Activated CD4-positive, alpha-beta T cell treated with anti-CD3 and anti-CD28 coated beads, Interleukin-2, amount 50 U/mL, for 1 hour (primary cell): ENCODE measurements around the gene REEP6.
A peak's percentile ranks its signal among the peaks of the same experiment; 100 is the strongest.

Source experiments
- DNase-seq: peaks from one replicate; pipeline ENCODE4 v3.0.0-alpha.2; 2020

REEP6 gene

GRCh38 chr19:1457031-1457739 lies 33.8 kb upstream of the REEP6 start:
- no peak for DNase-seq

GRCh38 chr19:1457892-1458291 lies 33.1 kb upstream of the REEP6 start:
- DNase-seq, result no peak

- no peak for DNase-seq
Observed at GRCh38 chr19:1459479-1459878, 31.5 kb upstream of the REEP6 start.

- no peak for DNase-seq
Observed at GRCh38 chr19:1460033-1460995, 30.7 kb upstream of the REEP6 start.

- DNase-seq, result no peak
Observed at GRCh38 chr19:1461862-1462261, 29.1 kb upstream of the REEP6 start.

GRCh38 chr19:1465191-1466016 lies 25.6 kb upstream of the REEP6 start:
- peak; percentile 39 for DNase-seq

- DNase-seq, result no peak
Observed at GRCh38 chr19:1466018-1466460, 24.9 kb upstream of the REEP6 start.

GRCh38 chr19:1466461-1467214 lies 24.3 kb upstream of the REEP6 start:
- no peak for DNase-seq

- DNase-seq, result no peak
Observed at GRCh38 chr19:1467215-1467489, 23.8 kb upstream of the REEP6 start.

- no peak for DNase-seq
Observed at GRCh38 chr19:1467490-1468273, 23.3 kb upstream of the REEP6 start.

- DNase-seq, result no peak
Observed at GRCh38 chr19:1468274-1468820, 22.6 kb upstream of the REEP6 start.

GRCh38 chr19:1468821-1469254 lies 22.1 kb upstream of the REEP6 start:
- DNase-seq, result no peak

- no peak for DNase-seq
Observed at GRCh38 chr19:1469255-1470054, 21.5 kb upstream of the REEP6 start.

GRCh38 chr19:1470055-1470304 lies 21.0 kb upstream of the REEP6 start:
- no peak for DNase-seq

GRCh38 chr19:1470305-1471009 lies 20.5 kb upstream of the REEP6 start:
- DNase-seq, result peak; percentile 68

GRCh38 chr19:1471010-1471514 lies 19.9 kb upstream of the REEP6 start:
- DNase-seq, result no peak

- peak; percentile 23 for DNase-seq
Observed at GRCh38 chr19:1471515-1472160, 19.3 kb upstream of the REEP6 start.

- DNase-seq, result no peak
Observed at GRCh38 chr19:1472231-1473084, 18.5 kb upstream of the REEP6 start.
